Panc1 (cell line): ENCODE results near the gene POU2AF1. TPM values are rescaled to one million over a fixed set of nuclear protein-coding genes. Genes with fewer than 3 reads are reported as not detected.
A peak's percentile ranks its signal among the peaks of the same experiment; 100 is the strongest.

Experiments
- ATAC-seq: fragments of 200-7000 bp; cut with Tn5 transposase; 2 replicates; pipeline ENCODE4 v1.9.1; 2020; ENCODE audit warnings: mild to moderate bottlenecking, moderate library complexity
- BruUV-seq: library from RNA; stranded (reverse); fragments of 400-500 nt; replicated peaks from 2 replicates; lab custom pipeline; 2021; lab: Mats Ljungman, UMichigan
- CTCF ChIA-PET: fragments of 300-600 bp; sonication (Branson Sonifier 250); formaldehyde crosslinking; loops from one replicate; lab custom pipeline; 2022; ENCODE audit warnings: antibody characterized with exemption; lab: Charles Lee
- POLR2A ChIA-PET: fragments of 300-600 bp; sonication (Branson Sonifier 250); formaldehyde crosslinking; loops from one replicate; lab custom pipeline; 2022; ENCODE audit warnings: antibody characterized with exemption; lab: Charles Lee
- DNase-seq: peaks from one replicate; pipeline ENCODE4 v3.0.0-alpha.2; 2010; ENCODE audit warnings: low read depth, low spot score
- H3K27ac ChIP-seq: 2 replicates; pipeline ENCODE4 v1.5.1; 2011; ENCODE audit warnings: mild to moderate bottlenecking, low read length, inconsistent platforms
- H3K27me3 ChIP-seq: fragments of 200-500 bp; sonication (Bioruptor generic); 2 replicates; pipeline ENCODE4 v1.6.0; 2014; ENCODE audit warnings: low read length, inconsistent platforms; ENCODE audit not compliant: control insufficient read depth, insufficient read depth
- H3K36me3 ChIP-seq: fragments of 200-500 bp; sonication (Bioruptor generic); 2 replicates; pipeline ENCODE4 v1.5.1; 2014; ENCODE audit warnings: inconsistent platforms, mild to moderate bottlenecking, low read length, moderate library complexity; ENCODE audit not compliant: control insufficient read depth, insufficient read depth
- H3K4me1 ChIP-seq: 2 replicates; pipeline ENCODE4 v1.5.1; 2011; ENCODE audit warnings: inconsistent platforms, mild to moderate bottlenecking, low read length, moderate library complexity; ENCODE audit not compliant: control insufficient read depth, insufficient read depth
- H3K4me3 ChIP-seq, 2 experiments: 2 replicates each; pipeline ENCODE4 v1.5.1; 2011 to 2012; ENCODE audit warnings: low read depth in 2 of 2, low read length in 2 of 2, mild to moderate bottlenecking in 2 of 2, inconsistent platforms in 1 of 2, moderate library complexity in 1 of 2
- H3K9me3 ChIP-seq: fragments of 200-500 bp; sonication (Bioruptor generic); 2 replicates; pipeline ENCODE4 v1.5.1; 2014; ENCODE audit warnings: low read depth, mild to moderate bottlenecking, inconsistent platforms, low read length, moderate library complexity; ENCODE audit not compliant: control insufficient read depth, insufficient read depth
- POLR2AphosphoS5 ChIP-seq: IDR thresholded peaks from 2 replicates; pipeline ENCODE4 v1.6.1; 2012; ENCODE audit warnings: mild to moderate bottlenecking, low read depth, low read length, moderate library complexity
- SIN3A ChIP-seq: IDR thresholded peaks from 2 replicates; pipeline ENCODE4 v1.6.1; 2012; ENCODE audit warnings: low read depth, mild to moderate bottlenecking, low read length, moderate library complexity, borderline replicate concordance; ENCODE audit not compliant: insufficient read depth
- TCF7L2 ChIP-seq: IDR thresholded peaks from 2 replicates; pipeline ENCODE4 v1.6.1; 2011; ENCODE audit warnings: mild to moderate bottlenecking, low read depth, low read length, inconsistent platforms
- in situ Hi-C: cut with HindIII; loops from 2 replicates; pipeline ENCODE4 v1.10.0; 2016; ENCODE audit warnings: low sequenced_read_pairs, low pct_unique_long_range_greater_than_20kb
- intact Hi-C: fragments of 100-400 bp; cut with micrococcal nuclease; formaldehyde crosslinking; loops from one replicate; pipeline ENCODE4 v1.10.0; 2022; ENCODE audit not compliant: unreplicated experiment
- total RNA-seq: library from RNA; stranded (reverse); gene quantifications from one replicate; pipeline ENCODE4 v1.2.1, GENCODE V29; 2021; ENCODE audit not compliant: unreplicated experiment
- TF ChIP-seq, protein P1 (sequence below), 2 experiments: IDR thresholded peaks; 2 replicates each; pipeline ENCODE4 v1.6.1; 2011 to 2012; ENCODE audit warnings: low read depth in 2 of 2, control low read depth in 1 of 2, low read length in 1 of 2, mild to moderate bottlenecking in 1 of 2, moderate library complexity in 1 of 2; ENCODE audit not compliant: insufficient read depth in 1 of 2
- TF ChIP-seq, protein P2 (sequence below): fragments of 450-650 bp; IDR thresholded peaks from 2 replicates; pipeline ENCODE4 v1.5.1; 2017; ENCODE audit warnings: mild to moderate bottlenecking

Gene POU2AF1
- total RNA-seq, 1 experiment from 2014 or later = 0.18 TPM

DNA sequence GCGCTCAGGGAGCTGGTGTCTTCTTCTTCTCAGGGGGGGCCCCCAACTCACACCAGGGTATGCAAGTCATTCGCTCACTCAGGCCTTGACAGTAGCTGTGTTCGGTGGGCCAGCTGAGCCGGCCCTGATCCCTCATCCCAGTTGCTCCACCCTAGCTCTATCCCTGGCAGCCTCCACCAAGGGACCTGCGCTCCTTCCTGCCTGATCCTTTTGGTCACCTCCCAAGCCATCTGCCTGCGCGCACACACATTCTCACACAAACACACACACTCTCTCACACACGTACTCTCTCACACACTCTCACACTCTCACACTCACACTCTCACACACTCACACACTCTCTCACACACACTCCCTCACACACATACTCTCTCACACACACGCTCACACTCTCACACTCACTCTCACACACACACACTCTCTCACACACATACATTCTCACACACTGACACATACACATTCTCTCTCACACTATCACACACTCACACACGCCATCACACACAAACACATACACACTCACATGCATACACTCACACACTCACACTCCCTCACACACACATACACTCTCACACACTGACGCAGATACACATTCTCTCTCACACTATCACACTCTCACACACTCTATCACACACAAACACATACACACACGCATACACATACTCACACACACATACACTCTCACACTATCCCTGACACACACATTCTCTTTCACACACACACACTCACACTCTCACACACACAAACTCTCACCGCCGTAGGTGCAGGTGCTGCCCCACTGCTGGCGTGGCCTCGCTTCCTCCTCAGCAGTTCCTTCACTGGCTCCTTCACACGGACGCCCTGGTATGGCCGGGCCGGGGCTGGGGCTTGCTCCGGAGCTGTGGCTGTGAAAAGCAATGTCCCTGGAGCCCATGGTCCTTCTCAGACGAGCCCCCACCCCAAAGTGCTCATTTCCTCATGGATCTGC is 20.8 kb downstream of the POU2AF1 start:
- Histone ChIP-seq H3K27me3 (no peaks in the 10 kb centered on the region), H3K27ac (no peak overlapping the region), H3K4me3 (no peak overlapping the region), H3K9me3 (no peaks in the 10 kb centered on the region), H3K4me1 (no peaks in the 10 kb centered on the region), H3K36me3 (no peaks in the 10 kb centered on the region)
- POLR2A ChIA-PET = no interaction called here
- BruUV-seq = no TSS peak
- 0 out of 2 replicates have a peak, but pooled peaks have one; percentile 23 for ATAC-seq
- DNase-seq = no peak
- in situ Hi-C loops (no loop called here), intact Hi-C loops (no loop called here)
- CTCF ChIA-PET = interaction anchor here (1.7 kb wide), 1 partner anchor 88 kb away, joined by 4 read pairs; no protein-coding TSS in a partner anchor
- TF ChIP-seq TCF7L2 = no peak
- no peak for TF ChIP-seq POLR2AphosphoS5
- no peak for TF ChIP-seq SIN3A
- TF ChIP-seq, protein P1, sequence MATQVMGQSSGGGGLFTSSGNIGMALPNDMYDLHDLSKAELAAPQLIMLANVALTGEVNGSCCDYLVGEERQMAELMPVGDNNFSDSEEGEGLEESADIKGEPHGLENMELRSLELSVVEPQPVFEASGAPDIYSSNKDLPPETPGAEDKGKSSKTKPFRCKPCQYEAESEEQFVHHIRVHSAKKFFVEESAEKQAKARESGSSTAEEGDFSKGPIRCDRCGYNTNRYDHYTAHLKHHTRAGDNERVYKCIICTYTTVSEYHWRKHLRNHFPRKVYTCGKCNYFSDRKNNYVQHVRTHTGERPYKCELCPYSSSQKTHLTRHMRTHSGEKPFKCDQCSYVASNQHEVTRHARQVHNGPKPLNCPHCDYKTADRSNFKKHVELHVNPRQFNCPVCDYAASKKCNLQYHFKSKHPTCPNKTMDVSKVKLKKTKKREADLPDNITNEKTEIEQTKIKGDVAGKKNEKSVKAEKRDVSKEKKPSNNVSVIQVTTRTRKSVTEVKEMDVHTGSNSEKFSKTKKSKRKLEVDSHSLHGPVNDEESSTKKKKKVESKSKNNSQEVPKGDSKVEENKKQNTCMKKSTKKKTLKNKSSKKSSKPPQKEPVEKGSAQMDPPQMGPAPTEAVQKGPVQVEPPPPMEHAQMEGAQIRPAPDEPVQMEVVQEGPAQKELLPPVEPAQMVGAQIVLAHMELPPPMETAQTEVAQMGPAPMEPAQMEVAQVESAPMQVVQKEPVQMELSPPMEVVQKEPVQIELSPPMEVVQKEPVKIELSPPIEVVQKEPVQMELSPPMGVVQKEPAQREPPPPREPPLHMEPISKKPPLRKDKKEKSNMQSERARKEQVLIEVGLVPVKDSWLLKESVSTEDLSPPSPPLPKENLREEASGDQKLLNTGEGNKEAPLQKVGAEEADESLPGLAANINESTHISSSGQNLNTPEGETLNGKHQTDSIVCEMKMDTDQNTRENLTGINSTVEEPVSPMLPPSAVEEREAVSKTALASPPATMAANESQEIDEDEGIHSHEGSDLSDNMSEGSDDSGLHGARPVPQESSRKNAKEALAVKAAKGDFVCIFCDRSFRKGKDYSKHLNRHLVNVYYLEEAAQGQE (IDR thresholded peaks at IDR 0.05; ENCODE audit: insufficient read depth in 1 of 2, low read depth in 2 of 2, low read length in 1 of 2) = no peak
- TF ChIP-seq, protein P2, sequence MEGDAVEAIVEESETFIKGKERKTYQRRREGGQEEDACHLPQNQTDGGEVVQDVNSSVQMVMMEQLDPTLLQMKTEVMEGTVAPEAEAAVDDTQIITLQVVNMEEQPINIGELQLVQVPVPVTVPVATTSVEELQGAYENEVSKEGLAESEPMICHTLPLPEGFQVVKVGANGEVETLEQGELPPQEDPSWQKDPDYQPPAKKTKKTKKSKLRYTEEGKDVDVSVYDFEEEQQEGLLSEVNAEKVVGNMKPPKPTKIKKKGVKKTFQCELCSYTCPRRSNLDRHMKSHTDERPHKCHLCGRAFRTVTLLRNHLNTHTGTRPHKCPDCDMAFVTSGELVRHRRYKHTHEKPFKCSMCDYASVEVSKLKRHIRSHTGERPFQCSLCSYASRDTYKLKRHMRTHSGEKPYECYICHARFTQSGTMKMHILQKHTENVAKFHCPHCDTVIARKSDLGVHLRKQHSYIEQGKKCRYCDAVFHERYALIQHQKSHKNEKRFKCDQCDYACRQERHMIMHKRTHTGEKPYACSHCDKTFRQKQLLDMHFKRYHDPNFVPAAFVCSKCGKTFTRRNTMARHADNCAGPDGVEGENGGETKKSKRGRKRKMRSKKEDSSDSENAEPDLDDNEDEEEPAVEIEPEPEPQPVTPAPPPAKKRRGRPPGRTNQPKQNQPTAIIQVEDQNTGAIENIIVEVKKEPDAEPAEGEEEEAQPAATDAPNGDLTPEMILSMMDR = no peak

DNA sequence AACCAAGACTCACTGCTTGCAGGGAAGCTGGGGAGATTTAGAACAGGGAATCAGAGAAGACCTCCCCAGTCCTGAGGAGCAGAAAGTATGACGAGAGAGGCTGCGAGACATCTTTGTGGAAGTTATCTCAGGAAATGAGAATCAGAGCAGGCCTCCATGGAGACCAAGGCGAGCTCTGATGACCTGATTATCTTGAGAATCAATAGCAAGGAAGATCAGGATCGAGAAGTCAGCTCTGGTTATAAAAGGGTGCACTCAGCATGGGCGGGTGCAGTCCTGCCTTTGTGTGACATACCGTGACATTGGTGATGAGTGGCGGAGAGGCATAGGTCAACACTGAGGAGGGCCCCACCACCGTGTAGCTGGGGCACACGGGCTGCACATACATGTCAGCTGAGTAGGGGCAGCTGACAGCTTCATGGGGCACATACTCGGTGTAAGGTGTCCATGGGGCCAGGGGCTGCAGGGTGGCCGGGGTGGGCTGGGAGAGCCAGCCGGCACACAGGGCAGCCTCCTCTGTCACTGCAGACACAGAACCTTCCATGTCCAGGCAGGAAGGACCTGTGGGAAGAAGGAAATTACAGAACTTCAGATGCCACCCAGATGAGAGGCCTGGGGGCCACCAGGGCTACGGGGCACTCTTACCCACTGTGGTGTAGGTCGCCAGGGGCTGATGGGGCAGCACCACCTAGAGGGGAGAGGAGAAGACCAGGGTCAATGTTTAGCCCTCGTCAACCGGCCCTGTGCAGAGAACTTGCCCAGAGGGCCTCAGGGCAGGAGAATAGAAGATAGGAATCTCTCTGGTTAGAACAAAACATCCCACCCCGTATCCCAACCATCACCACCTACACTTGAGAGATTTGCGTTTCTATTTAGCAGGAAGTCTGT is 21.7 kb downstream of the POU2AF1 start:
- TF ChIP-seq, protein P2 = no peak
- TF ChIP-seq, protein P1 (IDR thresholded peaks at IDR 0.05; ENCODE audit: insufficient read depth in 1 of 2, low read depth in 2 of 2, low read length in 1 of 2) = no peak
- TF ChIP-seq POLR2AphosphoS5 (no peak), TCF7L2 (no peak), SIN3A (no peak)
- BruUV-seq = no TSS peak
- Histone ChIP-seq H3K4me1 (no peaks in the 10 kb centered on the region), H3K27me3 (no peaks in the 10 kb centered on the region), H3K27ac (no peak overlapping the region), H3K36me3 (no peaks in the 10 kb centered on the region), H3K9me3 (no peaks in the 10 kb centered on the region), H3K4me3 (no peak overlapping the region)
- ChIA-PET POLR2A (no interaction called here), CTCF (no interaction called here)
- intact Hi-C loops (no loop called here), in situ Hi-C loops (no loop called here)
- ATAC-seq (peak; percentile 32; the same call in 1 of the 2 replicates), DNase-seq (no peak)
